Effector memory CD4-positive, alpha-beta T cell (primary cell): ENCODE measurements around the gene FOXF2.
A peak's percentile ranks its signal among the peaks of the same experiment; 100 is the strongest.
"Not testable (repeated sequence)": the region's sequence is repeated elsewhere in the genome, so short reads cannot be mapped to it uniquely, and the experiment has no call there.

Experiments used
- DNase-seq, 3 donors: peaks; one replicate each; pipeline ENCODE4 v3.0.0-alpha.2; 2020
- H3K27ac ChIP-seq: 2 replicates; pipeline ENCODE4 v1.7.0; 2013; ENCODE audit warnings: mild to moderate bottlenecking, low read length, moderate library complexity; ENCODE audit not compliant: insufficient read depth, poor library complexity, severe bottlenecking
- H3K27me3 ChIP-seq: replicated peaks from 2 replicates; pipeline ENCODE4 v1.7.0; 2013; ENCODE audit warnings: mild to moderate bottlenecking, low read length; ENCODE audit not compliant: insufficient read depth, control insufficient read depth, poor library complexity, severe bottlenecking
- H3K36me3 ChIP-seq: 2 replicates; pipeline ENCODE4 v1.7.0; 2013; ENCODE audit warnings: mild to moderate bottlenecking, low read length, moderate library complexity; ENCODE audit not compliant: control insufficient read depth, insufficient read depth
- H3K4me1 ChIP-seq: 2 replicates; pipeline ENCODE4 v1.7.0; 2013; ENCODE audit warnings: low read length, mild to moderate bottlenecking; ENCODE audit not compliant: control insufficient read depth, insufficient read depth, poor library complexity, severe bottlenecking
- H3K4me3 ChIP-seq: 2 replicates; pipeline ENCODE4 v1.7.0; 2013; ENCODE audit warnings: low read length, low read depth, mild to moderate bottlenecking; ENCODE audit not compliant: insufficient read depth, poor library complexity, severe bottlenecking
- H3K9me3 ChIP-seq: 2 replicates; pipeline ENCODE4 v1.7.0; 2013; ENCODE audit warnings: mild to moderate bottlenecking, low read length, moderate library complexity; ENCODE audit not compliant: control insufficient read depth
- total RNA-seq, 3 donors: gene quantifications; one replicate each; lab custom pipeline; 2026; lab: John Stamatoyannopoulos, UW

Gene FOXF2
- 0 reads per million in 3 donors for total RNA-seq

- H3K27me3 ChIP-seq: peaks cover 58% of the 10 kb centered on the region
- DNase-seq: no peak
- H3K4me3 ChIP-seq: peak within 1 kb of the TSS; percentile 25
- no peaks in the 10 kb centered on the region for H3K36me3 ChIP-seq
- H3K9me3 ChIP-seq: no peaks in the 10 kb centered on the region
- peaks cover 28% of the 10 kb centered on the region for H3K4me1 ChIP-seq
- no peak within 1 kb of the TSS for H3K27ac ChIP-seq
Observed at GRCh38 chr6:1389369-1390132, at the start of gene FOXF2. TSS of gene FOXF2 (plus strand) at chr6:1389576. CDS start at chr6:1389948, 372 bp downstream.

GRCh38 chr6:1346101-1346500 lies 43.3 kb upstream of the FOXF2 start:
- no peak for DNase-seq
- no peak overlapping the region for H3K27ac ChIP-seq
- H3K9me3 ChIP-seq: peaks cover 8% of the 10 kb centered on the region
- H3K36me3 ChIP-seq: no peaks in the 10 kb centered on the region
- H3K27me3 ChIP-seq: peaks cover 4% of the 10 kb centered on the region
- H3K4me3 ChIP-seq: no peak overlapping the region
- H3K4me1 ChIP-seq: no peaks in the 10 kb centered on the region

- H3K27me3 ChIP-seq: peaks cover 4% of the 10 kb centered on the region
- H3K36me3 ChIP-seq: no peaks in the 10 kb centered on the region
- no peak overlapping the region for H3K27ac ChIP-seq
- H3K4me1 ChIP-seq: no peaks in the 10 kb centered on the region
- no peak for DNase-seq
- H3K4me3 ChIP-seq: no peak overlapping the region
- H3K9me3 ChIP-seq: peaks cover 12% of the 10 kb centered on the region
Observed at GRCh38 chr6:1346558-1347091, 42.8 kb upstream of the FOXF2 start.

GRCh38 chr6:1347161-1347560 lies 42.2 kb upstream of the FOXF2 start:
- H3K27ac ChIP-seq: no peak overlapping the region
- DNase-seq: no peak
- peaks cover 12% of the 10 kb centered on the region for H3K9me3 ChIP-seq
- H3K4me3 ChIP-seq: no peak overlapping the region
- no peaks in the 10 kb centered on the region for H3K4me1 ChIP-seq
- H3K27me3 ChIP-seq: peaks cover 8% of the 10 kb centered on the region
- H3K36me3 ChIP-seq: no peaks in the 10 kb centered on the region

- no peak overlapping the region for H3K4me3 ChIP-seq
- no peak overlapping the region for H3K27ac ChIP-seq
- no peaks in the 10 kb centered on the region for H3K4me1 ChIP-seq
- no peaks in the 10 kb centered on the region for H3K36me3 ChIP-seq
- no peak for DNase-seq
- H3K27me3 ChIP-seq: peaks cover 9% of the 10 kb centered on the region
- peaks cover 12% of the 10 kb centered on the region for H3K9me3 ChIP-seq
Observed at GRCh38 chr6:1348675-1349074, 40.7 kb upstream of the FOXF2 start.

GRCh38 chr6:1349655-1350054 lies 39.7 kb upstream of the FOXF2 start:
- H3K36me3 ChIP-seq: no peaks in the 10 kb centered on the region

GRCh38 chr6:1351381-1352008 lies 37.9 kb upstream of the FOXF2 start:
- no peaks in the 10 kb centered on the region for H3K4me1 ChIP-seq
- no peak for DNase-seq
- H3K27me3 ChIP-seq: peaks cover 9% of the 10 kb centered on the region
- H3K9me3 ChIP-seq: peaks cover 4% of the 10 kb centered on the region
- no peak overlapping the region for H3K27ac ChIP-seq
- no peaks in the 10 kb centered on the region for H3K36me3 ChIP-seq
- H3K4me3 ChIP-seq: no peak overlapping the region

More at GRCh38 chr6:1349655-1350054, 39.7 kb upstream of the FOXF2 start:
- no peak overlapping the region for H3K4me3 ChIP-seq
- H3K27me3 ChIP-seq: peaks cover 9% of the 10 kb centered on the region
- DNase-seq: no peak
- H3K27ac ChIP-seq: no peak overlapping the region
- H3K9me3 ChIP-seq: peaks cover 7% of the 10 kb centered on the region
- H3K4me1 ChIP-seq: no peaks in the 10 kb centered on the region

GRCh38 chr6:1355068-1355467 lies 34.3 kb upstream of the FOXF2 start:
- not testable (repeated sequence) for H3K4me3 ChIP-seq, H3K27me3 ChIP-seq, H3K9me3 ChIP-seq

GRCh38 chr6:1361717-1362116 lies 27.7 kb upstream of the FOXF2 start:
- not testable (repeated sequence) for H3K4me3 ChIP-seq, H3K27me3 ChIP-seq, H3K9me3 ChIP-seq, H3K27ac ChIP-seq, DNase-seq, H3K36me3 ChIP-seq, H3K4me1 ChIP-seq

More at GRCh38 chr6:1355068-1355467, 34.3 kb upstream of the FOXF2 start:
- not testable (repeated sequence) for H3K4me1 ChIP-seq, DNase-seq, H3K36me3 ChIP-seq, H3K27ac ChIP-seq

GRCh38 chr6:1362643-1363042 lies 26.7 kb upstream of the FOXF2 start:
- Histone ChIP-seq H3K4me1 (no peaks in the 10 kb centered on the region), H3K9me3 (no peaks in the 10 kb centered on the region)
- no peak for DNase-seq

More at GRCh38 chr6:1362643-1363042, 26.7 kb upstream of the FOXF2 start:
- no peak overlapping the region for H3K27ac ChIP-seq
- no peak overlapping the region for H3K4me3 ChIP-seq
- no peaks in the 10 kb centered on the region for H3K27me3 ChIP-seq
- no peaks in the 10 kb centered on the region for H3K36me3 ChIP-seq
